ENCODE measurements around the gene GOLGA6L22.
"Not testable (repeated sequence)": the region's sequence is repeated elsewhere in the genome, so short reads cannot be mapped to it uniquely, and the experiment has no call there.

GOLGA6L22 gene

GRCh38 chr15:22458603-22459002, at the start of gene GOLGA6L22:
Gene GOLGA6L22, plus strand, starts transcription at chr15:22458903. Its CDS starts 91 bp downstream, at chr15:22458994.
- H3K27me3 ChIP-seq (ENCODE audit: low read depth, low read length); H3K27ac ChIP-seq (ENCODE audit: low read length); H3K4me1 ChIP-seq (ENCODE audit: control insufficient read depth in 1 of 2, insufficient read depth in 2 of 2, low read length in 2 of 2): not testable (repeated sequence)

GRCh38 chr15:22417288-22417687, 41.4 kb upstream of the GOLGA6L22 start:
- not testable (repeated sequence) for H3K4me1 ChIP-seq (ENCODE audit: control insufficient read depth in 1 of 2, insufficient read depth in 2 of 2, low read length in 2 of 2); H3K36me3 ChIP-seq (ENCODE audit: control insufficient read depth in 1 of 2, insufficient read depth in 2 of 2, low read length in 2 of 2); H3K27me3 ChIP-seq (ENCODE audit: low read depth, low read length); H3K4me3 ChIP-seq (ENCODE audit: low read depth in 1 of 2, low read length in 2 of 2); H3K27ac ChIP-seq (ENCODE audit: low read length); H3K9me3 ChIP-seq (ENCODE audit: control insufficient read depth in 1 of 2, low read length in 2 of 2)

More at GRCh38 chr15:22458603-22459002, at the start of gene GOLGA6L22:
- not testable (repeated sequence) for H3K36me3 ChIP-seq (ENCODE audit: control insufficient read depth in 1 of 2, insufficient read depth in 2 of 2, low read length in 2 of 2); H3K9me3 ChIP-seq (ENCODE audit: control insufficient read depth in 1 of 2, low read length in 2 of 2); H3K4me3 ChIP-seq (ENCODE audit: low read depth in 1 of 2, low read length in 2 of 2)

- not testable (repeated sequence) for H3K27me3 ChIP-seq (ENCODE audit: low read depth, low read length); H3K4me3 ChIP-seq (ENCODE audit: low read depth in 1 of 2, low read length in 2 of 2); H3K27ac ChIP-seq (ENCODE audit: low read length); H3K9me3 ChIP-seq (ENCODE audit: control insufficient read depth in 1 of 2, low read length in 2 of 2); H3K36me3 ChIP-seq (ENCODE audit: control insufficient read depth in 1 of 2, insufficient read depth in 2 of 2, low read length in 2 of 2); H3K4me1 ChIP-seq (ENCODE audit: control insufficient read depth in 1 of 2, insufficient read depth in 2 of 2, low read length in 2 of 2)
Observed at GRCh38 chr15:22417795-22418194, 40.9 kb upstream of the GOLGA6L22 start.

- H3K4me3 ChIP-seq (ENCODE audit: low read depth in 1 of 2, low read length in 2 of 2); H3K36me3 ChIP-seq (ENCODE audit: control insufficient read depth in 1 of 2, insufficient read depth in 2 of 2, low read length in 2 of 2); H3K9me3 ChIP-seq (ENCODE audit: control insufficient read depth in 1 of 2, low read length in 2 of 2); H3K27me3 ChIP-seq (ENCODE audit: low read depth, low read length); H3K27ac ChIP-seq (ENCODE audit: low read length); H3K4me1 ChIP-seq (ENCODE audit: control insufficient read depth in 1 of 2, insufficient read depth in 2 of 2, low read length in 2 of 2): not testable (repeated sequence)
Observed at GRCh38 chr15:22418212-22418611, 40.5 kb upstream of the GOLGA6L22 start.

GRCh38 chr15:22418666-22419065, 40.0 kb upstream of the GOLGA6L22 start:
- not testable (repeated sequence) for H3K9me3 ChIP-seq (ENCODE audit: control insufficient read depth in 1 of 2, low read length in 2 of 2); H3K36me3 ChIP-seq (ENCODE audit: control insufficient read depth in 1 of 2, insufficient read depth in 2 of 2, low read length in 2 of 2); H3K4me1 ChIP-seq (ENCODE audit: control insufficient read depth in 1 of 2, insufficient read depth in 2 of 2, low read length in 2 of 2); H3K27ac ChIP-seq (ENCODE audit: low read length); H3K27me3 ChIP-seq (ENCODE audit: low read depth, low read length); H3K4me3 ChIP-seq (ENCODE audit: low read depth in 1 of 2, low read length in 2 of 2)

GRCh38 chr15:22420340-22420739, 38.4 kb upstream of the GOLGA6L22 start:
- not testable (repeated sequence) for H3K4me1 ChIP-seq (ENCODE audit: control insufficient read depth in 1 of 2, insufficient read depth in 2 of 2, low read length in 2 of 2); H3K4me3 ChIP-seq (ENCODE audit: low read depth in 1 of 2, low read length in 2 of 2); H3K27ac ChIP-seq (ENCODE audit: low read length); H3K36me3 ChIP-seq (ENCODE audit: control insufficient read depth in 1 of 2, insufficient read depth in 2 of 2, low read length in 2 of 2); H3K27me3 ChIP-seq (ENCODE audit: low read depth, low read length); H3K9me3 ChIP-seq (ENCODE audit: control insufficient read depth in 1 of 2, low read length in 2 of 2)

- not testable (repeated sequence) for H3K36me3 ChIP-seq (ENCODE audit: control insufficient read depth in 1 of 2, insufficient read depth in 2 of 2, low read length in 2 of 2); H3K27me3 ChIP-seq (ENCODE audit: low read depth, low read length); H3K4me3 ChIP-seq (ENCODE audit: low read depth in 1 of 2, low read length in 2 of 2); H3K4me1 ChIP-seq (ENCODE audit: control insufficient read depth in 1 of 2, insufficient read depth in 2 of 2, low read length in 2 of 2); H3K27ac ChIP-seq (ENCODE audit: low read length); H3K9me3 ChIP-seq (ENCODE audit: control insufficient read depth in 1 of 2, low read length in 2 of 2)
Observed at GRCh38 chr15:22429426-22429825, 29.3 kb upstream of the GOLGA6L22 start.

GRCh38 chr15:22431687-22432086, 27.0 kb upstream of the GOLGA6L22 start:
- H3K9me3 ChIP-seq (ENCODE audit: control insufficient read depth in 1 of 2, low read length in 2 of 2); H3K4me3 ChIP-seq (ENCODE audit: low read depth in 1 of 2, low read length in 2 of 2); H3K4me1 ChIP-seq (ENCODE audit: control insufficient read depth in 1 of 2, insufficient read depth in 2 of 2, low read length in 2 of 2); H3K27ac ChIP-seq (ENCODE audit: low read length); H3K36me3 ChIP-seq (ENCODE audit: control insufficient read depth in 1 of 2, insufficient read depth in 2 of 2, low read length in 2 of 2); H3K27me3 ChIP-seq (ENCODE audit: low read depth, low read length): not testable (repeated sequence)

- H3K27me3 ChIP-seq (ENCODE audit: low read depth, low read length); H3K27ac ChIP-seq (ENCODE audit: low read length); H3K4me1 ChIP-seq (ENCODE audit: control insufficient read depth in 1 of 2, insufficient read depth in 2 of 2, low read length in 2 of 2); H3K36me3 ChIP-seq (ENCODE audit: control insufficient read depth in 1 of 2, insufficient read depth in 2 of 2, low read length in 2 of 2); H3K4me3 ChIP-seq (ENCODE audit: low read depth in 1 of 2, low read length in 2 of 2); H3K9me3 ChIP-seq (ENCODE audit: control insufficient read depth in 1 of 2, low read length in 2 of 2): not testable (repeated sequence)
Observed at GRCh38 chr15:22494490-22495113, 35.9 kb downstream of the GOLGA6L22 start.

- not testable (repeated sequence) for H3K27ac ChIP-seq (ENCODE audit: low read length); H3K27me3 ChIP-seq (ENCODE audit: low read depth, low read length); H3K36me3 ChIP-seq (ENCODE audit: control insufficient read depth in 1 of 2, insufficient read depth in 2 of 2, low read length in 2 of 2); H3K9me3 ChIP-seq (ENCODE audit: control insufficient read depth in 1 of 2, low read length in 2 of 2); H3K4me3 ChIP-seq (ENCODE audit: low read depth in 1 of 2, low read length in 2 of 2); H3K4me1 ChIP-seq (ENCODE audit: control insufficient read depth in 1 of 2, insufficient read depth in 2 of 2, low read length in 2 of 2)
Observed at GRCh38 chr15:22497200-22497599, 38.5 kb downstream of the GOLGA6L22 start.

- not testable (repeated sequence) for H3K27ac ChIP-seq (ENCODE audit: low read length); H3K4me3 ChIP-seq (ENCODE audit: low read depth in 1 of 2, low read length in 2 of 2); H3K9me3 ChIP-seq (ENCODE audit: control insufficient read depth in 1 of 2, low read length in 2 of 2); H3K36me3 ChIP-seq (ENCODE audit: control insufficient read depth in 1 of 2, insufficient read depth in 2 of 2, low read length in 2 of 2); H3K4me1 ChIP-seq (ENCODE audit: control insufficient read depth in 1 of 2, insufficient read depth in 2 of 2, low read length in 2 of 2); H3K27me3 ChIP-seq (ENCODE audit: low read depth, low read length)
Observed at GRCh38 chr15:22498220-22498925, 39.7 kb downstream of the GOLGA6L22 start.

- H3K4me3 ChIP-seq (ENCODE audit: low read depth in 1 of 2, low read length in 2 of 2); H3K36me3 ChIP-seq (ENCODE audit: control insufficient read depth in 1 of 2, insufficient read depth in 2 of 2, low read length in 2 of 2); H3K27ac ChIP-seq (ENCODE audit: low read length); H3K9me3 ChIP-seq (ENCODE audit: control insufficient read depth in 1 of 2, low read length in 2 of 2); H3K27me3 ChIP-seq (ENCODE audit: low read depth, low read length); H3K4me1 ChIP-seq (ENCODE audit: control insufficient read depth in 1 of 2, insufficient read depth in 2 of 2, low read length in 2 of 2): not testable (repeated sequence)
Observed at GRCh38 chr15:22502272-22502671, 43.6 kb downstream of the GOLGA6L22 start.
